Breast epithelium (tissue), 4 donors: Measurements from ENCODE around the gene PRDM16. TPM values are rescaled to one million over a fixed set of nuclear protein-coding genes. Genes with fewer than 3 reads are reported as not detected.

Experiments
- DNase-seq, 2 donors: peaks; one replicate each; pipeline ENCODE4 v3.0.0-alpha.2; 2019; ENCODE audit warnings: low spot score in 2 of 2
- H3K27ac ChIP-seq, 2 donors: fragments of 200-600 bp; sonication (generic) in 1 of 2; one replicate each; pipeline ENCODE4 v1.5.1; 2016 to 2019; ENCODE audit warnings: mild to moderate bottlenecking in 1 of 2
- H3K27me3 ChIP-seq, 2 donors: fragments of 200-600 bp; sonication (generic) in 1 of 2; one replicate each; pipeline versions ENCODE4 v1.5.1 to v1.6.0; 2017 to 2019; ENCODE audit warnings: control low read depth in 1 of 2, mild to moderate bottlenecking in 1 of 2
- H3K36me3 ChIP-seq: fragments of 200-600 bp; one replicate; pipeline ENCODE4 v1.5.1; 2019
- H3K4me1 ChIP-seq, 2 donors: fragments of 200-600 bp; sonication (generic); one replicate each; pipeline ENCODE4 v1.5.1; 2016 to 2019; ENCODE audit warnings: control low read depth in 1 of 2
- H3K4me3 ChIP-seq, 3 donors: fragments of 200-600 bp; sonication (generic); 1 replicate in 2 of 3; 2 replicates in 1 of 3; pipeline ENCODE4 v1.5.1; 2016 to 2019; ENCODE audit warnings: mild to moderate bottlenecking in 3 of 3, moderate library complexity in 2 of 3
- H3K9me3 ChIP-seq, 2 donors: fragments of 200-600 bp; sonication (generic) in 1 of 2; one replicate each; pipeline ENCODE4 v1.5.1; 2016 to 2019; ENCODE audit warnings: control low read depth in 1 of 2
- CTCF ChIP-seq, 3 donors: fragments of 450-650 bp; IDR thresholded peaks; one replicate each; pipeline ENCODE4 v1.5.1; 2016 to 2017; ENCODE audit warnings: antibody characterized with exemption in 3 of 3, mild to moderate bottlenecking in 3 of 3, moderate library complexity in 3 of 3
- POLR2A ChIP-seq: fragments of 450-650 bp; IDR thresholded peaks from one replicate; pipeline ENCODE4 v1.6.1; 2016; ENCODE audit warnings: antibody characterized with exemption, mild to moderate bottlenecking, moderate library complexity
- POLR2AphosphoS5 ChIP-seq, 3 donors: sonication (generic); formaldehyde crosslinking; IDR thresholded peaks; one replicate each; pipeline ENCODE4 v1.6.1; 2017; ENCODE audit warnings: antibody characterized with exemption in 3 of 3
- intact Hi-C: fragments of 100-400 bp; cut with DNase I; formaldehyde crosslinking; loops from one replicate; pipeline ENCODE4 v1.15.1; 2023; ENCODE audit warnings: low total_unique reads
- total RNA-seq, 3 donors: library from RNA; depleted of rRNA; stranded (reverse); fragments of >200 nt; gene quantifications; one replicate each; pipeline ENCODE4 v1.1.0, GENCODE V29; 2016

PRDM16 gene
- total RNA-seq, 3 donors from 2014 or later: 0.48 to 3.8 (median 3.6) TPM

- intact Hi-C loops: no loop called here
- peaks cover 0 to 71% of the 10 kb centered on the region in 2 donors for H3K27me3 ChIP-seq
- no peak overlapping the region for H3K27ac ChIP-seq
- H3K9me3 ChIP-seq: no peaks in the 10 kb centered on the region
- DNase-seq: no peak
- H3K4me3 ChIP-seq: no peak overlapping the region
- no peaks in the 10 kb centered on the region for H3K4me1 ChIP-seq
- TF ChIP-seq POLR2A (no peak), CTCF (IDR thresholded peaks at IDR 0.05) (no peak), POLR2AphosphoS5 (IDR thresholded peaks at IDR 0.05) (no peak)
- no peaks in the 10 kb centered on the region for H3K36me3 ChIP-seq
Measured at GRCh38 chr1:3249631-3250501, 180.9 kb downstream of the PRDM16 start.

- peaks cover 0 to 63% of the 10 kb centered on the region in 2 donors for H3K27me3 ChIP-seq
- H3K4me3 ChIP-seq: no peak overlapping the region
- DNase-seq: no peak
- H3K9me3 ChIP-seq: no peaks in the 10 kb centered on the region
- H3K4me1 ChIP-seq: no peaks in the 10 kb centered on the region
- H3K27ac ChIP-seq: no peak overlapping the region
- intact Hi-C loops: no loop called here
- no peaks in the 10 kb centered on the region for H3K36me3 ChIP-seq
- TF ChIP-seq CTCF (IDR thresholded peaks at IDR 0.05) (no peak), POLR2AphosphoS5 (IDR thresholded peaks at IDR 0.05) (no peak), POLR2A (no peak)
Measured at GRCh38 chr1:3250624-3251023, 181.6 kb downstream of the PRDM16 start.

- TF ChIP-seq POLR2AphosphoS5 (IDR thresholded peaks at IDR 0.05) (no peak), POLR2A (no peak), CTCF (IDR thresholded peaks at IDR 0.05) (no peak)
- Histone ChIP-seq H3K9me3 (no peaks in the 10 kb centered on the region), H3K36me3 (no peaks in the 10 kb centered on the region), H3K27ac (no peak overlapping the region), H3K4me1 (no peaks in the 10 kb centered on the region), H3K27me3 (peaks cover 0 to 57% of the 10 kb centered on the region in 2 donors), H3K4me3 (no peak overlapping the region)
- no peak for DNase-seq
- intact Hi-C loops: no loop called here
Measured at GRCh38 chr1:3251099-3251806, 182.2 kb downstream of the PRDM16 start.

- H3K4me1 ChIP-seq: no peaks in the 10 kb centered on the region
- no peak overlapping the region for H3K4me3 ChIP-seq
- H3K27me3 ChIP-seq: peaks cover 0 to 50% of the 10 kb centered on the region in 2 donors
- H3K27ac ChIP-seq: no peak overlapping the region
- TF ChIP-seq CTCF (IDR thresholded peaks at IDR 0.05) (no peak), POLR2A (no peak), POLR2AphosphoS5 (IDR thresholded peaks at IDR 0.05) (no peak)
- intact Hi-C loops: no loop called here
- DNase-seq: no peak
- H3K9me3 ChIP-seq: no peaks in the 10 kb centered on the region
- H3K36me3 ChIP-seq: no peaks in the 10 kb centered on the region
Measured at GRCh38 chr1:3251807-3252428, 182.9 kb downstream of the PRDM16 start.

- Histone ChIP-seq H3K27ac (no peak overlapping the region), H3K27me3 (peaks cover 0 to 23% of the 10 kb centered on the region in 2 donors), H3K4me3 (no peak overlapping the region), H3K4me1 (no peaks in the 10 kb centered on the region), H3K9me3 (no peaks in the 10 kb centered on the region), H3K36me3 (no peaks in the 10 kb centered on the region)
- TF ChIP-seq CTCF (IDR thresholded peaks at IDR 0.05) (no peak), POLR2AphosphoS5 (IDR thresholded peaks at IDR 0.05) (no peak), POLR2A (no peak)
- DNase-seq: no peak
- intact Hi-C loops: no loop called here
Measured at GRCh38 chr1:3255680-3256079, 186.7 kb downstream of the PRDM16 start.
